ENCODE results near the gene LMAN1L.

GRCh38 chr15:74779162-74779648 lies 33.4 kb upstream of the LMAN1L start:
- TF ChIP-seq CTCF (conservative IDR thresholded peaks at IDR 0.05; ENCODE audit: low read depth, low read length) = no peak
- no peak for TF ChIP-seq EZH2phosphoT487 (IDR thresholded peaks at IDR 0.05; ENCODE audit: borderline replicate concordance, low read length)
- no peak for TF ChIP-seq EZH2 (IDR thresholded peaks at IDR 0.05; ENCODE audit: low read length, unreplicated experiment)

All from PC-3 (cell line).